ENCODE results near the gene CNTN5.

CNTN5 gene

DNA sequence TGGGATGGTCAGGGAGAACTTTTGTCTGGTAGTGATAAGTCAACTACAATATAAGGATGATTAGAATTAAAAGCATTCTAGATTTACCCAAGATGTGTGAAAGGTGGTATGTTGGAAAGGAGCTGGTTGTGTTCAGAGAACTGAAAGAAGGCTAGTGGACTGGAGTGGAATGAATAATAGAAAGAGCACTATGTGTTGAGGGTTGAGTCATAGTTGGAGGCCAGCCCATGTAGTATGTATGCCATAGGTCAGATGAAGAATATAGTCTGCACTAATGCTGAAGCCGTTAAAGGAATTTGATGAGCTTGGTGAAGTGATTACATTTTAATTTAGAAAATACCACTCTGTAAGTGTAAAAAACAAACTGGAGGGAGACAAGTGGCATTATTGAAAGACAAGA, 514.1 kb downstream of the CNTN5 start:
- no peak for DNase-seq

DNA sequence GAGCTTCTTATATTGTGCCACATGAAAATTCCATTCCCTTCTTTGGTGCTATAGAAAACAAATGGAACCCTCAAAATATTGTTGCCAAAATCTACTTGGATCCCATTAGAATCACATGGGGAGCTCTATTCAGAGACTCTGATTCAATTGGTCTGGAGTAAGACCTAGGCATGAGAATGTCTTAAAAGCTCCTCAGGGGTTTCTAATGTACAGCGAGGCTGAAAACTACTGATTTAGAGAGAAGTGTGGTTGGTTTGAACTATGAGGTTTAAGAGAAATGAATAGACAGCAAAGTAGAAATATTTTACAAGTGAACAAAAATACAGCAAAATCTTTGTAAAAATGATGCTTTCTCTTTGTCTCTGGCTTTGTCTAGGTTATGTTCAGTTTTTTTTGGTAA, 514.7 kb downstream of the CNTN5 start:
- DNase-seq = no peak

DNA sequence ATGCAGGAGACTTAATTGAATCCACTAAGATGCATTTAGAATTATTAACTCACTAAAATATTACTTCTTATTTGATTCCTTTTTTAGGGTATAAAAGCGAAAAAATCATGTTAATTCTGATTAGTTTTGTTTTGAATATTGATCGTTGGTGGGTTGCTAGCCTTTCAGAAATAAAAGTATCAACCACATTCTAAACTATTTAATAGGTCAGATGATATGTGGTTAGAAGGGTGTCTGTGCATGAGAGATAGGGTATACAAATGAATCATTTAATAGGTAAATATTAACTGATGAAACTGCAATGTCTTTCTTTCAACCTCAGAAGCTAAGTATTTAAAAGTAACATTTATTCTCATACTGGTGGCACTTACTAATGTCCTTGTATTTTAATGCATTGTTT, 515.1 kb downstream of the CNTN5 start:
- no peak for DNase-seq

DNA sequence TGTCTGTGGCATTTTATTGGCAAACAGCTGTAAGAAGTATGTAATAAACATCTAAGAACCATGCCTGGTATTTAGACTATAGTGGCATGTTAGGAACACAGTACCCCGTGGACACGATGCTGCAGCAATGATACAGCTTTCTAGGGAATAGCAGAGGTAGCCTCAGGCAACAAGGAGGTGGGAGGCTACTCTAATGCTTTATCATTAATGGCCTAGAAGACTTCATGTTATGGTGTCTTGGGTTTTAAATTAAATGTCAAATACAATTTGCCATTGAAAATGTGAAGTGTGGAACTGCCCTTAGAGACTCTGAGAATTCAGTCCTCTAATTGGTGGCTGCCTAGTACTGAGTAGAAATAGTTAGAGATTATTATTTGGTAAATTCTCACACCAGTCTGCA, 516.9 kb downstream of the CNTN5 start:
- DNase-seq = no peak

DNA sequence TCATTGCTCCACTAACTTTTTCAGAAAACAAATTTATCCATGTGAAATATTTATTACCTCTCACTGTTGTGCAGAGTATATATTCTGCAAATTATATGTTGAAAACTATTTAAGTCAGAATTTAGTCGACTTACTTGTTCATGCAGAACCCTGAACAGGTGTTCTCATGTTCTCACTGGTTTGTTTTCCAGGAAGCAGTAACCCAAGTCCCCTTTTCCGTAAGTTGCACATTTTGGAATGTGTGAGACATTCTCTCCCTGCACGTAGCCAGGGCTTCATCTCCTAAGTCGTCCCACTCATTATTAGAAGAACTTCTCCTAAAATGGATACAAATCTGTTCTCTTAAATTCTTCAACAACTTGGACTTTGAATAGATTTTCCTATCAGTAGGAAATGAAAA, 524.9 kb downstream of the CNTN5 start:
- DNase-seq = no peak

DNA sequence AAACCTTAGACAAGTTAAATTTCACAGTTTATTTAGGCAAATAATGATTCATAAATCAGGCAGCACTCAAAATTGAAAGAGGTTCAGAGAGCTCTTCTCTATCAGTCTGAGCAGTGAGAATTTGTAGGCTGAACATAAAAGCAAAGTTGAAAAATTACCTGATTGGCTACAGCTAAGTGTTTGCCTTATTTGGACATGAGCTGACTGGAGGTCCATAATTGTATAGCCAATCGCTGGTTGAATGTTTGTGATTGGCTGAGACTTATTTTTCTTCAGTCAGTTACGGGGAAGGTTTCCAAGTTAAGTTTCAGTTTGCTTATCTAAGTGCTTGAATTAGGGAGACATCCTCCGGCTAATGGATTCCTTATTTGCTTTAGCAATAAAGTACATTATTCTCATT, 527.5 kb downstream of the CNTN5 start:
- DNase-seq = no peak

DNA sequence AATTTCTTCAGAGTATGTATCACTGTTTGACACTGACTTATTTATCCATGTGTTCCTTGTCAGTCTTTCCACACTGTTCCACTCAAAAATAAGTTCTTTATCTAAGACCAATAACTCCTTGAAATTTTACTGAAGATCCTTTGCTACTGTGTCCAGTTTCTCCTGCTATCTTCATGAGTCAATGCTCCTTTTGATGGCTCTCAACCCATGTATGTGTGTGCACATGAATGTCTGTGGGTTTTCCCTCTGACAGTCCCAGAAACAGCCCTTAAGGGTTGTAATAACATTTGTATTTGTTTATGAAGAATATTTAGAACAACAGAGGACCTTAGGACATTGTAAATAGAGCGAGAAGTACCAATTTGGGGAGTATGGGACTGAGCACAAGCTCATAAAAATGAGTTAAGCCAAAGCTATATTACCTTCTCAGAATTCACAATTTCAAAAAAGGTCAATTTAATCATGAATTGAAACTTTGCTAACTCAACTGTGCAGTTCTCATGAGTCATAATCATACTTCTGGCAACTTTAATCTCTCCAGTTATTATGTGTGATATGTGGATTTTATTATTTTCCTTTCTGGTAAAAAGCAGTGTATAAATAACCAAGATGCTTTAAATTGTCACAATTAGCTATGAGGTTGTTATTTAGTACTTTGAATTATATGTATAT, 533.6 kb downstream of the CNTN5 start:
- no peak for DNase-seq

DNA sequence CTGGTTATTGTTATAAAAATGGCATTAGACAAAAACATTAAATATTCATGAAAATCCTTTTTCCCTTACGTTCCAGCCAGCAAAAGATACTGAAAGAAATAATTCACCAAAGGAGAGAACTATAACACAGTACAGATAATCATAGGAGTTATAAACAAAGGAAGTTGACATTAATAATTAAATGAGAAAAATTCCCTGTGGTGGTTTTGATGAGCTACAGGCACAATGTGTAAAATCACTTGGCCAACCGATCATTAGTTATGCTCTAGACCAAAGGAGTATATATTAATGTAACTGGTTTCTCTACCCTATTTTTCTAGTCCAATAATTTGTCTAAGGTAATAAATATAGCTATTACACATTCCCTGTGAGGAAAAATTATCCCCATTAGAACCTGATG, 534.7 kb downstream of the CNTN5 start:
- DNase-seq = no peak

DNA sequence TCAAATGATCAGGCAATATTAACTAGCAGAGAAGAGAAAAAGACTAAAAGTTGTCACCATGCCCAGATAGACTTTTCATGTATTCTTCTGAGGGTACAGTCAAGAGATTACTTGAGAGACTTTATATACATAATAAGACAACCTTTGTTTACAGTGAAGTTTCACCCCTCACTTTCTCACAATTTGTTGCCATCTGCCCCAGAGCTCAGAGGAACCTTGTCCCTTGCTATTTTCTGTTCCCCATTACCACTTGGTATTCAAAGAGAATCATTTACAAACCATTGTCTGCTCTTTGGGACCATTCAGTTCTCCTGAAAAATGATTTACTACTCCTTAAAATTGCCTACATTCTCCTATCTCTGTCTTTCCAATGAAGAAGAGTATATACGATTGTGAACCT, 544.6 kb downstream of the CNTN5 start:
- DNase-seq = no peak

DNA sequence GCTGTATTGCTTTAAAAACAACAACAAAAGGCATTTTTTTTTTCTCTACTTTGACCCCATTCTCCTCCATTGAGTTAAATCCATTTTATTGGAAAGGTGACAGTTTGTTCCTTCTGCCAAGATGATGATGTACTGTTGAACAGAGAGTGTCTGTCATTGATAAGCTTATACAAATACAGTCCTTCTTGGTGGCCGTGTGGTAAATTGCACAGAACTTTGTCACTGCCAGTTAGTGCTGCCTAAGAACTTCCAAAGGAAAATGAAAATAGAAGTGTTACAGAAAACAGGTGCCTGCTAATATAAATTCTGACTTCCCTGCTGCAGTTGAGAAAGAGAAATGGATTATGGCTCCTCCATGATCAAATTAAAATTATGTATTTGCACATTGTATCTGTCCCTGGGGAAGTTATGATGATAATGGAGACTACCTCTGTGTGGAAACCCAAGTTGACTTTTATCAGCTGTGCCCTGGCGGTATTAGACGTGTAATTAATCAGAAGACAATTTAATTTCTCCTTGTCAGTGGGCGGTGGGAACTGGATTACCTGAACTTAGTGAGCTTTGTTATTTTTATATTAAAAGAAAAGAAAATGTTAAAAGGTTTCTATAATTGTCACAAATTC, 546.7 kb downstream of the CNTN5 start:
- no peak for DNase-seq

DNA sequence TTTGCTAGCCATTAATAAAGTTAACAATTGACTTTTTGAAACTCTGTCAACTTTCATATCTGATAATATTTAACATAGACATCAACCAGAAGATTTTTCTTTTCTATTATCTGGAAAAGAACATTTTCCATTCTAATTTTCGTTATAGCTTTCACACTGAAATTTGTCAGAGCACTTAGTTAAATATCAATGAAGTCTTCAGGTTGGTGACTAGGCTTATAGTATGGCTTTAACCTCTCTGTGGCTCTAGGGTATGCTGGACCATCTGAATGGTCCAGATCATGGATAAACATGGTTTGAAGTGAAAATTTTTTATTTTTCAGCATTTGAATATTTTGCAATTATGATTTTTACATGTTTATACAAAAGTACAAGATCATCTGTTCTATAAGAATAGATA, 548.1 kb downstream of the CNTN5 start:
- DNase-seq = no peak

DNA sequence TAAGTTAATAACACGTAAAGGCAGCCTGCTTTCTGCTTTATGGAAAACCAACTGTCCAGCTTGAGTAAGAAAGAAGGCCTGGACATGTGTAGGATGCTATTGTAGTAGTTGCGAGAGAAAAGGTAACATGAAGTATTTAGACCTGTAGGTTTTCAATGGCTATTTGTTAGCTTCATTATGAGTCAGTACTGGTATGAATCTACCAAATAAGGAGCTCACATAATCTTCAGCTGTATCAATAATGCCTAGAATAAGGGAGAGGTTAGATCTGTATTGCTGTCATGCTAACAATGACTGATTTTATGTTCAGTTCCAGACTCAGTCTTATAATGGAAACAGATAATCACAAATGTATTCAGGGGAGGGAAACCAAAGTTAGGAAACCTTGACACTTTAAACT, 550.3 kb downstream of the CNTN5 start:
- DNase-seq = no peak

DNA sequence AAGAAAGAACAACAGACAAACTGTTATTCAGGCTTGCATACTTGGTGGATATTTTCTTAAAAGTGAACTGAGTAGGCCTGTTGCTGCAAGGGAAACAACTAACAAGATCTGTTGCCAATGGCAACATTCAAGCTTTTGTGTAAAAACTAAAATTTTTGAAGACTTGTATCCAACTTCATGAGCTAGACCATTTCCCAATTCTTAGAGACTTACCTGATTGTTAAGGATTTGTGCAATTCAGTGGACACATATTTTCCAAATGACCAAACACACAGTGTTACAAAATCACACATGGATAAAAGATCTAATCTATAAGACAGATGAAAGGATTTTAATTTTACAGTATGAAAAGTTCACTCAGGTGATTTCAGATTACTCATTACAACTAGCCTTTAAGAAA, 564.1 kb downstream of the CNTN5 start:
- DNase-seq = no peak

DNA sequence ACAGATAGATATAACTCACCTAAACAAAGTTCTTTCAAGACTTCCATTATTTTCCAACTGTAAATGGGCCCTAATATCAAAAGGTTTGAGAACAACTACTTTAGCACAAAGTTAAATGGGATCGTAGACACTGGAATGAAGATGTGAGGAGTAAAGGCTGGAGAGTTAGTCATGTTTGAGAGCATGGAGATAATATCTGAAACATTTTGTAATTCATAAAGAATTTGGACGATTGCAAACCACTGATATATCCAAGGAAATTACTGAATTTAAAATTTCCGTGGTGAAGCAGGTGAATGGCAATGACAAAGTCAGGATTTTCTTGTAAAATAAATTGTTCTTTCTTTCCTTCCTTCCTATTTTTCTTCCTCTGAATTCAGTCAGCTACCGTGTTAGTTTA, 564.9 kb downstream of the CNTN5 start:
- no peak for DNase-seq

DNA sequence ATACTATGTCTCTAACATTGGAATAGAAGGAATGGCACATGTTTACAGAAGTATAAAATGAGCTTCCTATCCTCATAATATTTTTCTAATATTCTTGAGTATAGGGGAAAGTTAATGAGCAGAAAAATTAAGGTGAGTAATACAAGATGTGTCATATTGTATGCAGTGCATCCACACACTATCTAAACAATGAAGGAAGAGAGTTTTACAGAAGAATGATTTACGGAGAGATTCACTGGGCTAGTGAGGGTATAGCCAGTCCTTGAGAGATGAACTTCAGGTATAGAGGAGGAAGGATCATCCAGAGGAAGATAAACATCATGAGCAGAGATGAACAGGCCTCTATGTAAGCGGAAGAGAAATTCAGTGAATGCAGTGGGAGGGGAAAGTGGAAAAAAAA, 569.0 kb downstream of the CNTN5 start:
- no peak for DNase-seq

DNA sequence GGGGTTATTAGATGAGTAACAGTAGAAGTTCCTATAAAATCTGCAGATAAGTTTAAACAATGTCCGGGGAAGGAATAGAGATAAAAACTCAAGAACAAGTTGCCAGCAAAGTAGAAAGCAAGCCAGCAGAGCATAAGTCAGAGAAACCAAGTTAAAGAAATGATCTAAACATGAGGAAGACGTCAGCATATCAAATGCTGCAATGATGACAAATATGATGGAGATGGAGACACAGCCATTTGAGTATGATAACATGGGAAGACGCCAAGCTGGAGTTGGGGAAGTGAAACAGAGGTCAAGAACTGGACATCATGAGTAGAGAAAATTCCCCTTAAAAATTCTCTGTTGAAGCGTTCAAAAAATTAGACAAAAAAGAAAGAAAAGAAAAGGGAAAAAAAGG, 571.5 kb downstream of the CNTN5 start:
- no peak for DNase-seq

DNA sequence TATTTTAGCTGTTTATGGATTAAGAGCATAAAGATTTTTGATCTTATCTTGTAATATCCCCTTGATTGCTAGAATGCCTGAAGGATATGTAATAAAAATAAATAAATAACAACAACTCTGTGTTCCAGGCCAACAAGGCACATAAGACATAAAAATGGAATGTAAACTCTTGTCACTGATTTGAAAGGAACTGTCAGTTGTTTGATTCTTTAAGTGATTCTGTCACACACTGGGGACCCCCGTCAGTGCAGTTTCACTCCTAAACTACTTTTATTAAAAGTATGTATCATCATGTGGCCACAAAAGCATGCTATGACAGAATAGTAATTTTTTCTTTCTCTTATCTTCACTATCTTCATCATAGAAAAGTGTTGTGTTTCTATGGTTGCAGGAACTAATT, 572.4 kb downstream of the CNTN5 start:
- no peak for DNase-seq

DNA sequence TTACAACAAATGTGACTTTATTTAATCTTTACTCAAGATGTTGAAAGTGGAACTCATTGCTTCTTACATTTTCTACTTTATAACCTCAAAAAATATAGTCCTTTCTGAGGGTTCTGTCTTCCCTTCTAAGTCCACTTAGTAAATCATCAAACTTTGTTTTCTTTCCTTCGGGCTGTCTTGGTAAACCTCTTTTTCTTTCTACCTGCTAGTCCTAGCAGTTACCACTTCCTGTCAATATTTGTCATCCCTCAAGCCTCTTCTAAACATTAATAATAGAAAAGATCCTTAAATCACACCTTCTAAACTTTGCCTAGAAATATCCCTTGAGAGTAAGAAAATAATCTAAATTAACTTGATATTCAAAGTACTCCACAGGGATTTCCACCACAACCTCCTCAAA, 580.4 kb downstream of the CNTN5 start:
- no peak for DNase-seq

DNA sequence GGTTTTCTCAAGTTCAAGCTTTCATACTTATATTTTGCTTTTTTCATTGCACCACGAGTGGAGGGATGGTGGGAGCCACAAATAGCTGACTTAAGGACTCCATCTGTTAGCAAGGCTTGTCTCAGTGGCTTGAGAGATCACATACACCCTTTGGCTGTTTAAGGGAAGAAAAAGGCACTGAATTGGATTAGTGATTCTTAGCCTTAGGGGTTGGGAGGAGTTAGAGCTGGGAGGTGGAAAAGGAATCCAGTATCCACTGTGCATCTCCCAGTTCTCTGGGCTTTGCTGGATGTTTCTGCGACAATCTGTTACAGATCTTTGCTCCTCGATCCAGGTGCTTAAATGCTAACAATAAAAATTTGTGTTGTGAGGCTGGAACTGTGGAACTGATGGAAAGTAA, 593.6 kb downstream of the CNTN5 start:
- no peak for DNase-seq

DNA sequence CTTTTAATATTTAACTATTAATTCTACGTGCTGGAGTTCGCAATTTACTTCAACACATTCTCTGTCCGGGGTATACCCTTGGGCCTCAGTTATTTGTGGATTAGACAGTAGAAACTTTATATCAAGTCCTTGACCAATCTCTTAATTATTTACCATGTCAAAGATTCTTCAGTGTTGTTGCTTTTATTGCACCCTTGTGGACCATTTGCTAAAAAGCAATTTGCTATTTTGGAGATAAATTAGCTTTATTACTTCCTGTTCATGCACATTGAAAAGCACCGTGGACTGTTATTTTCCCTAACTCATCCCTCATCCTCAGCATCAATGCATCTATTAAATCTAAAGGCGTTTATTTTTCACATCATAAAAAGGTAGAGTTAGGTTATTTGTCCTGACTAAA, 609.9 kb downstream of the CNTN5 start:
- DNase-seq = no peak

DNA sequence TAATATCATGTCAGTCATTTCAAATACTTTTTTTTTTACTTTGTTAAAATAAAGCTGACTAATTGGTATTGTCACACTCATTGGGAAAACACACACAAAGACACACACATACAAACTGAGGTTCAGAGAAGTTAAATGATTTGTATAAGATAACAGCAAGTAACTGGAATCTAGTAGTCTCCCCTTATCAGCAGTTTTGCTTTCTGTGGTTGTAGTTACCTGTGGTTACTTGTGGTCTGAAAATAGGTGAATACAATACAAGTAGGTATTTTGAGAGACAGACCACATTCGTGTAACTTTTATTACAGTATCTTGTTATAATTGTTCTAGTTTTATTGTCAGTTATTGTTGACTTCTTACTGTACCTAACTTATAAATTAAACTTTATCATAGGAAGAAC, 610.9 kb downstream of the CNTN5 start:
- no peak for DNase-seq

DNA sequence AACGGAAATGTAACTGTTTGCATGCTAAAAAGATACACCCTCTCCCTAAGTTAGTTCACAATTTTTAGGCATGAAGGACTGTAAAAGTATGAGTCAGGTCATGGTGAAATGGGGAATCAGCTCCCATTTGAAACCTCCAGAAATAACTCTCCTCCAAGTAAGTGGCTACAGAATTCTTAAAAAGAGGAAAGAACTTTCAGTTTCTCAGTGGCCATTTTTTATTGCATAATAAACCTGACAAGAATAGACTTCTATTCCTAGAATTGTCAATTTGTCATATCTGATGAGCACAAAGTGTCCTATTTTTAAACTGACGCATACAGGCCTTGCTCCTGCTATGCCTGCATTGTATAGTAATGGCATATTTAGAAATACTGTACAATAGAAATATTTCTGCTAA, 612.2 kb downstream of the CNTN5 start:
- no peak for DNase-seq

DNA sequence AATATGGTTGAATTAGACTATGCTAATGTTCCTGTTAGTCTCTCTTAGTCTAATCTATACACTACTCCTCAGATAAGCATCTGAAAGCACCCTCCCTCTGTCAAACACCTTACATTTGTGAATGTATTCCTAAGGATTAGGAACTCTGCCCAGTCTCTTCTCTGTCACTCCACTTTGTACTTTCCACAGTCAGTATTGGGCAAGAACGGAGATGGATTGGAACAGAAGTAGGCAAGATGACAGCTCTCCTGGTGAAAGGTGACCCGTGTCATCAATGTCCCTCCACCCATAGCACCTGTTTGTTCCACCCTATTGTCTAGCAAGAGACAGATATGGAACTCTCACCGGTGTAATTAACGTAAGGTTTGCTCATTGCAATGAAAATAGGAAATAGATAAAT, 613.8 kb downstream of the CNTN5 start:
- no peak for DNase-seq

DNA sequence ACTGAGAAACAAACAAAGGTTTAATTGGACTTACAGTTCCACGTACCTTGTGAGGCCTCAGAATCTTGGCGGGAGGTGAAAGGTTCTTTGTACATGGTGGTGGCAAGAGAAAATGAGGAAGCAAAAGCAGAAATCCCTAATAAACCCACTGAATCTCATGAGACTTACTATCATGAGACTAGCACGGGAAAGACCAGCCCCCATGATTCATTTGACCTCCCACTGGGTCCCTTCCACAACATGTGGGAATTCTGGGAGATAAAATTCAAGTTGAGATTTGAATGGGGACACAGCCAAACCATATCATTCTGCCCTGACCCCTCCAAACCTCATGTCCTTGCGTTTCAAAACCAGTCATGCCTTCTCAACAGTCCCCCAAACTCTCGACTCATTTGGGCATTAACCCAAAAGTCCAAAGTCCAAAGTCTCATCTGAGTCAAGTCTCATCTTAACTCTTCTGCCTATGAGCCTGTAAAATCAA, 617.4 kb downstream of the CNTN5 start:
- no peak for DNase-seq

DNA sequence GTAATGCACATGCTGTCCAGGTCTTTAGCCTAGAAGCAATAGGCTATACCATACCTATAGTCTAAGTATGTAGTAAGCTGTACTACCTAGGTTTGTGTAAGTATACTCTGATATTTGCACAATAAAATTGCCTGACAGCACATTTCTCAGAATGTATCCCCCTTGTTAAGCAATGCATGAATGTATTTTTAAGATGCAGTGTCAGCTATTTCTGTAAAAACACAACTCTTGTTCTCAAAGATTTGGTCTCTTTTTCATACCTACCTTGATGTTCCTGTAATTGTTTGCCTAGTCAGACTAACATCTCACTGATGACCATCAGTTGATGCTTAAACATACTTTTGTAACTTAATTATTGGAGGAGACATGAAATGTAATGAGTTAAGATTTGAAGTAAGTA, 619.9 kb downstream of the CNTN5 start:
- no peak for DNase-seq

Measured in GDM1 (cell line).